Transverse colon (tissue), 4 donors: Measurements from ENCODE around the gene JARID2. TPM values are rescaled to one million over a fixed set of nuclear protein-coding genes. Genes with fewer than 3 reads are reported as not detected.
A peak's percentile ranks its signal among the peaks of the same experiment; 100 is the strongest.
"Not testable (repeated sequence)": the region's sequence is repeated elsewhere in the genome, so short reads cannot be mapped to it uniquely, and the experiment has no call there.

ENCODE experiments used
- DNase-seq: peaks from one replicate; pipeline ENCODE4 v3.0.0-alpha.2; 2019
- H3K27ac ChIP-seq, 4 donors: fragments of 200-600 bp; sonication (generic); 2 replicates each; pipeline ENCODE4 v1.5.1; 2016 to 2018; ENCODE audit warnings: inconsistent platforms in 4 of 4
- H3K27me3 ChIP-seq: fragments of 200-600 bp; sonication (generic); 2 replicates; pipeline ENCODE4 v1.5.1; 2017; ENCODE audit warnings: inconsistent platforms
- H3K36me3 ChIP-seq, 4 donors: fragments of 200-600 bp; sonication (generic); 2 replicates each; pipeline ENCODE4 v1.5.1; 2017 to 2019; ENCODE audit warnings: inconsistent platforms in 4 of 4
- H3K4me1 ChIP-seq, 4 donors: fragments of 200-600 bp; sonication (generic); 2 replicates each; pipeline ENCODE4 v1.5.1; 2017 to 2020; ENCODE audit warnings: inconsistent platforms in 4 of 4
- H3K4me3 ChIP-seq, 4 donors: fragments of 200-600 bp; sonication (generic); 1 replicate in 1 of 4; 2 replicates in 3 of 4; pipeline versions ENCODE4 v1.5.1 to v1.6.1; 2017 to 2019; ENCODE audit warnings: inconsistent platforms in 4 of 4
- H3K9me3 ChIP-seq, 2 donors: fragments of 200-600 bp; sonication (generic); 2 replicates each; pipeline ENCODE4 v1.5.1; 2017 to 2019; ENCODE audit warnings: inconsistent platforms in 2 of 2
- CTCF ChIP-seq, 5 experiments: fragments of 200-600 bp in 3 of 5; fragments of 450-650 bp in 2 of 5; sonication (generic) in 3 of 5; IDR thresholded peaks; 1 replicate in 2 of 5; 2 replicates in 3 of 5; pipeline ENCODE4 v1.5.1; 2016 to 2017; ENCODE audit warnings: antibody characterized with exemption in 5 of 5, inconsistent platforms in 3 of 5, mild to moderate bottlenecking in 2 of 5, moderate library complexity in 1 of 5
- EP300 ChIP-seq: sonication (generic); formaldehyde crosslinking; IDR thresholded peaks from one replicate; pipeline ENCODE4 v1.6.1; 2017; ENCODE audit warnings: antibody characterized with exemption, low read depth
- POLR2A ChIP-seq: fragments of 450-650 bp; IDR thresholded peaks from one replicate; pipeline ENCODE4 v1.6.1; 2016; ENCODE audit warnings: antibody characterized with exemption, mild to moderate bottlenecking, moderate library complexity
- POLR2AphosphoS5 ChIP-seq, 3 donors: sonication (generic); formaldehyde crosslinking; IDR thresholded peaks; one replicate each; pipeline ENCODE4 v1.6.1; 2016; ENCODE audit warnings: antibody characterized with exemption in 3 of 3
- WGBS, 2 donors: methylation state at CpG; one replicate each; pipeline ENCODE4 v1.1.5; 2018; ENCODE audit warnings: low coverage in 1 of 2; 5-methylcytosine and 5-hydroxymethylcytosine counted together
- in situ Hi-C, 4 donors: fragments of 200-750 bp; cut with MboI; loops; one replicate each; pipeline versions ENCODE4 v1.15.0 to v1.15.1; 2017; ENCODE audit warnings: low sequenced_read_pairs in 3 of 4, low pct_ligation_motif_present in 1 of 4, low pct_unique_long_range_greater_than_20kb in 1 of 4
- intact Hi-C: fragments of 100-400 bp; cut with DNase I; formaldehyde crosslinking; loops from one replicate; pipeline ENCODE4 v1.15.1; 2023; ENCODE audit warnings: low total_unique reads
- total RNA-seq, 4 donors: library from RNA; depleted of rRNA; stranded (reverse); fragments of >200 nt; gene quantifications; one replicate each; pipeline ENCODE4 v1.1.0, GENCODE V29; 2016

The JARID2 gene
- total RNA-seq, 4 donors from 2014 or later: 9.4 to 18.7 (median 10.9) TPM

GRCh38 chr6:15288856-15289255, 43.0 kb downstream of the JARID2 start:
- H3K36me3 ChIP-seq: no peaks in the 10 kb centered on the region
- H3K9me3 ChIP-seq: no peaks in the 10 kb centered on the region
- in situ Hi-C loops (no loop called here), intact Hi-C loops (no loop called here)
- H3K27ac ChIP-seq: no peak overlapping the region
- WGBS, 2 donors: 80 to 85% methylated on average over 5 to 8 of the region's 8 CpGs
- no peak for TF ChIP-seq POLR2A
- TF ChIP-seq EP300: no peak
- TF ChIP-seq CTCF (IDR thresholded peaks at IDR 0.05): no peak
- no peak for TF ChIP-seq POLR2AphosphoS5 (IDR thresholded peaks at IDR 0.05)
- H3K4me3 ChIP-seq: no peak overlapping the region
- H3K27me3 ChIP-seq: no peaks in the 10 kb centered on the region
- peaks cover 11 to 44% (median 24%) of the 10 kb centered on the region in 4 donors for H3K4me1 ChIP-seq
- DNase-seq: no peak

GRCh38 chr6:15289456-15289855, 43.6 kb downstream of the JARID2 start:
- in situ Hi-C loops, H3K27me3 ChIP-seq, H3K27ac ChIP-seq, H3K9me3 ChIP-seq, H3K4me3 ChIP-seq, intact Hi-C loops, H3K36me3 ChIP-seq, DNase-seq: not testable (repeated sequence)
- 76% methylated on average over 7 of the region's 7 CpGs for WGBS, 2 donors
- peaks cover 11 to 38% (median 27%) of the 10 kb centered on the region in 4 donors for H3K4me1 ChIP-seq

- no peak overlapping the region for H3K27ac ChIP-seq
- no peaks in the 10 kb centered on the region for H3K9me3 ChIP-seq
- H3K27me3 ChIP-seq: no peaks in the 10 kb centered on the region
- 40 to 64% methylated on average over 1 to 2 of the region's 2 CpGs for WGBS, 2 donors
- H3K4me3 ChIP-seq: no peak overlapping the region
- no peaks in the 10 kb centered on the region for H3K36me3 ChIP-seq
- TF ChIP-seq CTCF (IDR thresholded peaks at IDR 0.05) (no peak), POLR2AphosphoS5 (IDR thresholded peaks at IDR 0.05) (peak in 1 of 3 donors; percentile 13)
- DNase-seq: no peak
- intact Hi-C loops (no loop called here), in situ Hi-C loops (no loop called here)
- peaks cover 11 to 34% (median 26%) of the 10 kb centered on the region in 4 donors for H3K4me1 ChIP-seq
Measured at GRCh38 chr6:15290067-15290680, 44.3 kb downstream of the JARID2 start.

- DNase-seq: no peak
- in situ Hi-C loops (no loop called here), intact Hi-C loops (no loop called here)
- H3K4me3 ChIP-seq: no peak overlapping the region
- H3K27me3 ChIP-seq: no peaks in the 10 kb centered on the region
- TF ChIP-seq EP300 (no peak), POLR2AphosphoS5 (IDR thresholded peaks at IDR 0.05) (no peak), CTCF (IDR thresholded peaks at IDR 0.05) (no peak), POLR2A (no peak)
- H3K9me3 ChIP-seq: no peaks in the 10 kb centered on the region
- no peaks in the 10 kb centered on the region for H3K36me3 ChIP-seq
- 89 to 93% methylated on average over 4 to 13 of the region's 13 CpGs for WGBS, 2 donors
- H3K27ac ChIP-seq: no peak overlapping the region
- H3K4me1 ChIP-seq: peaks cover 6 to 34% (median 22%) of the 10 kb centered on the region in 4 donors
Measured at GRCh38 chr6:15290962-15291704, 45.3 kb downstream of the JARID2 start.
